Measurements from ENCODE around the gene SPTBN4.

SPTBN4 gene

GRCh38 chr19:40442328-40443130 is 24.3 kb upstream of the SPTBN4 start:
- H3K9me3 ChIP-seq (replicated peaks in 1 of 2; ENCODE audit: control insufficient read depth in 2 of 2, insufficient read depth in 1 of 2, low read depth in 1 of 2, low read length in 2 of 2), result no peaks in the 10 kb centered on the region
- no peak for DNase-seq (ENCODE audit: low spot score)
- no peak overlapping the region for H3K4ac ChIP-seq (ENCODE audit: low read length)
- H3K79me1 ChIP-seq (ENCODE audit: low read depth, low read length), result peaks cover 7% of the 10 kb centered on the region
- H3K4me1 ChIP-seq (ENCODE audit: control insufficient read depth in 2 of 2, insufficient read depth in 1 of 2, low read depth in 1 of 2, low read length in 2 of 2), result peaks cover 15 to 37% of the 10 kb centered on the region in 2 donors
- H3K14ac ChIP-seq (ENCODE audit: low read length), result no peak overlapping the region
- no peak overlapping the region for H4K8ac ChIP-seq (ENCODE audit: low read depth, low read length)
- peak overlapping the region; percentile 35 for H3K9ac ChIP-seq (ENCODE audit: low read depth, low read length, poor library complexity)
- no peak overlapping the region for H2BK12ac ChIP-seq (ENCODE audit: low read length)
- H4K91ac ChIP-seq (ENCODE audit: low read depth, low read length, poor library complexity), result no peak overlapping the region
- H2AK5ac ChIP-seq (ENCODE audit: low read depth, low read length), result no peak overlapping the region
- no peak overlapping the region for H3K23ac ChIP-seq (ENCODE audit: low read depth, low read length, poor library complexity)
- WGBS, 2 donors (ENCODE audit: extremely low coverage in 2 of 2, insufficient read length in 2 of 2, insufficient replicate concordance in 1 of 2), result no CpG with 5 or more reads among the region's 22 CpGs
- H2BK120ac ChIP-seq (ENCODE audit: low read depth, low read length), result no peak overlapping the region
- H3K36me3 ChIP-seq (replicated peaks in 1 of 2; ENCODE audit: control insufficient read depth in 2 of 2, insufficient read depth in 2 of 2, low read length in 2 of 2), result peaks cover 16 to 29% of the 10 kb centered on the region in 2 donors
- H2BK5ac ChIP-seq (ENCODE audit: low read length), result no peak overlapping the region
- H3K27ac ChIP-seq (replicated peaks; ENCODE audit: low read length), result peak overlapping the region; percentile 71
- no peaks in the 10 kb centered on the region for H3K27me3 ChIP-seq (ENCODE audit: control insufficient read depth in 3 of 3, insufficient read depth in 3 of 3, low read depth in 1 of 3, low read length in 3 of 3)
- H3K4me2 ChIP-seq (ENCODE audit: insufficient read depth, low read length, poor library complexity, severe bottlenecking), result peak overlapping the region; percentile 67
- H3K18ac ChIP-seq (ENCODE audit: low read length), result no peak overlapping the region
- H3K4me3 ChIP-seq (ENCODE audit: low read length in 2 of 2), result peak overlapping the region; percentile 72 to 99
- peak overlapping the region; percentile 99 for H2AFZ ChIP-seq (ENCODE audit: low read length)
- no peak overlapping the region for H2BK15ac ChIP-seq (ENCODE audit: low read length)

GRCh38 chr19:40443131-40443999 is 23.4 kb upstream of the SPTBN4 start:
- DNase-seq (ENCODE audit: low spot score), result peak; percentile 100
- WGBS, 2 donors (ENCODE audit: extremely low coverage in 2 of 2, insufficient read length in 2 of 2, insufficient replicate concordance in 1 of 2), result no CpG with 5 or more reads among the region's 52 CpGs
- H2AFZ ChIP-seq (ENCODE audit: low read length), result peak overlapping the region; percentile 99
- peaks cover 16 to 29% of the 10 kb centered on the region in 2 donors for H3K36me3 ChIP-seq (replicated peaks in 1 of 2; ENCODE audit: control insufficient read depth in 2 of 2, insufficient read depth in 2 of 2, low read length in 2 of 2)
- H4K91ac ChIP-seq (ENCODE audit: low read depth, low read length, poor library complexity), result no peak overlapping the region
- no peak overlapping the region for H3K9ac ChIP-seq (ENCODE audit: low read depth, low read length, poor library complexity)
- H3K27ac ChIP-seq (replicated peaks; ENCODE audit: low read length), result peak overlapping the region; percentile 75
- H3K4me1 ChIP-seq (ENCODE audit: control insufficient read depth in 2 of 2, insufficient read depth in 1 of 2, low read depth in 1 of 2, low read length in 2 of 2), result peaks cover 15 to 37% of the 10 kb centered on the region in 2 donors
- H3K4ac ChIP-seq (ENCODE audit: low read length), result no peak overlapping the region
- peak overlapping the region; percentile 5 for H2AK5ac ChIP-seq (ENCODE audit: low read depth, low read length)
- peak overlapping the region; percentile 61 for H3K18ac ChIP-seq (ENCODE audit: low read length)
- H3K14ac ChIP-seq (ENCODE audit: low read length), result no peak overlapping the region
- H2BK12ac ChIP-seq (ENCODE audit: low read length), result no peak overlapping the region
- peak overlapping the region; percentile 88 to 99 for H3K4me3 ChIP-seq (ENCODE audit: low read length in 2 of 2)
- peak overlapping the region; percentile 67 for H3K4me2 ChIP-seq (ENCODE audit: insufficient read depth, low read length, poor library complexity, severe bottlenecking)
- H3K23ac ChIP-seq (ENCODE audit: low read depth, low read length, poor library complexity), result no peak overlapping the region
- H3K79me1 ChIP-seq (ENCODE audit: low read depth, low read length), result peaks cover 11% of the 10 kb centered on the region
- no peak overlapping the region for H2BK5ac ChIP-seq (ENCODE audit: low read length)
- no peak overlapping the region for H2BK120ac ChIP-seq (ENCODE audit: low read depth, low read length)
- no peak overlapping the region for H2BK15ac ChIP-seq (ENCODE audit: low read length)
- H3K27me3 ChIP-seq (ENCODE audit: control insufficient read depth in 3 of 3, insufficient read depth in 3 of 3, low read depth in 1 of 3, low read length in 3 of 3), result no peaks in the 10 kb centered on the region
- no peaks in the 10 kb centered on the region for H3K9me3 ChIP-seq (replicated peaks in 1 of 2; ENCODE audit: control insufficient read depth in 2 of 2, insufficient read depth in 1 of 2, low read depth in 1 of 2, low read length in 2 of 2)
- H4K8ac ChIP-seq (ENCODE audit: low read depth, low read length), result no peak overlapping the region

GRCh38 chr19:40444000-40444824 is 22.6 kb upstream of the SPTBN4 start, which contains the start of gene SERTAD3:
Gene SERTAD3, minus strand, starts transcription at chr19:40444335. Its CDS starts 2,255 bp downstream, at chr19:40442080.
- Histone ChIP-seq H3K23ac (ENCODE audit: low read depth, low read length, poor library complexity) (peak within 1 kb of the TSS; percentile 97), H3K9ac (ENCODE audit: low read depth, low read length, poor library complexity) (peak within 1 kb of the TSS; percentile 91), H3K4ac (ENCODE audit: low read length) (no peak within 1 kb of the TSS), H3K79me1 (ENCODE audit: low read depth, low read length) (peaks cover 11% of the 10 kb centered on the region), H3K4me1 (ENCODE audit: control insufficient read depth in 2 of 2, insufficient read depth in 1 of 2, low read depth in 1 of 2, low read length in 2 of 2) (peaks cover 15 to 37% of the 10 kb centered on the region in 2 donors), H2BK12ac (ENCODE audit: low read length) (no peak within 1 kb of the TSS), H3K9me3 (replicated peaks in 1 of 2; ENCODE audit: control insufficient read depth in 2 of 2, insufficient read depth in 1 of 2, low read depth in 1 of 2, low read length in 2 of 2) (no peaks in the 10 kb centered on the region), H4K8ac (ENCODE audit: low read depth, low read length) (no peak within 1 kb of the TSS), H3K18ac (ENCODE audit: low read length) (peak within 1 kb of the TSS; percentile 99), H2BK120ac (ENCODE audit: low read depth, low read length) (no peak within 1 kb of the TSS), H3K4me2 (ENCODE audit: insufficient read depth, low read length, poor library complexity, severe bottlenecking) (peak within 1 kb of the TSS; percentile 61), H3K27ac (replicated peaks; ENCODE audit: low read length) (peak within 1 kb of the TSS; percentile 93), H3K4me3 (ENCODE audit: low read length in 2 of 2) (peak within 1 kb of the TSS; percentile 96 to 99), H2BK15ac (ENCODE audit: low read length) (no peak within 1 kb of the TSS), H3K36me3 (replicated peaks in 1 of 2; ENCODE audit: control insufficient read depth in 2 of 2, insufficient read depth in 2 of 2, low read length in 2 of 2) (peaks cover 16 to 29% of the 10 kb centered on the region in 2 donors), H2AFZ (ENCODE audit: low read length) (peak within 1 kb of the TSS; percentile 99), H4K91ac (ENCODE audit: low read depth, low read length, poor library complexity) (no peak within 1 kb of the TSS), H2AK5ac (ENCODE audit: low read depth, low read length) (peak within 1 kb of the TSS; percentile 5), H3K27me3 (ENCODE audit: control insufficient read depth in 3 of 3, insufficient read depth in 3 of 3, low read depth in 1 of 3, low read length in 3 of 3) (no peaks in the 10 kb centered on the region), H3K14ac (ENCODE audit: low read length) (no peak within 1 kb of the TSS), H2BK5ac (ENCODE audit: low read length) (no peak within 1 kb of the TSS)
- peak; percentile 97 for DNase-seq (ENCODE audit: low spot score)
- WGBS, 2 donors (ENCODE audit: extremely low coverage in 2 of 2, insufficient read length in 2 of 2, insufficient replicate concordance in 1 of 2), result no CpG with 5 or more reads among the region's 72 CpGs

Measured in neuronal stem cell (in vitro differentiated cells).